DOHH2 (cell line): ENCODE measurements around the gene POP4.

Experiments
- H3F3A ChIP-seq: fragments of 200-600 bp; sonication (generic), shearing (Covaris generic); 2 replicates; pipeline ENCODE4 v1.6.0; 2016; ENCODE audit warnings: antibody characterized with exemption, mild to moderate bottlenecking; ENCODE audit not compliant: control insufficient read depth, insufficient read depth
- H3K27ac ChIP-seq: fragments of 200-600 bp; sonication (generic); 2 replicates; pipeline ENCODE4 v1.5.1; 2014; ENCODE audit warnings: low read depth, mild to moderate bottlenecking, low read length, moderate library complexity
- H3K27me3 ChIP-seq: fragments of 200-600 bp; sonication (generic); 2 replicates; pipeline ENCODE4 v1.6.1; 2014; ENCODE audit warnings: mild to moderate bottlenecking, low read length, mixed read lengths; ENCODE audit not compliant: control insufficient read depth
- H3K36me3 ChIP-seq: fragments of 200-600 bp; sonication (generic); 2 replicates; pipeline ENCODE4 v1.6.1; 2014; ENCODE audit warnings: mild to moderate bottlenecking, low read length, moderate library complexity, mixed read lengths; ENCODE audit not compliant: control insufficient read depth
- H3K4me1 ChIP-seq: fragments of 200-600 bp; sonication (generic); 2 replicates; pipeline ENCODE4 v1.6.1; 2014; ENCODE audit warnings: mild to moderate bottlenecking, low read length, mixed read lengths; ENCODE audit not compliant: control insufficient read depth
- H3K4me2 ChIP-seq: fragments of 200-600 bp; sonication (generic); 2 replicates; pipeline ENCODE4 v1.6.0; 2014; ENCODE audit warnings: mild to moderate bottlenecking, low read length, moderate library complexity
- H3K4me3 ChIP-seq: fragments of 200-600 bp; sonication (generic); 2 replicates; pipeline ENCODE4 v1.5.1; 2014; ENCODE audit warnings: mild to moderate bottlenecking, low read length, mixed read lengths
- H3K79me2 ChIP-seq: fragments of 200-600 bp; sonication (generic); 2 replicates; pipeline ENCODE4 v1.6.1; 2014; ENCODE audit warnings: mild to moderate bottlenecking, low read length, mixed read lengths; ENCODE audit not compliant: control insufficient read depth
- H3K9me2 ChIP-seq: fragments of 200-600 bp; sonication (generic); replicated peaks from 2 replicates; pipeline ENCODE4 v1.6.1; 2014; ENCODE audit warnings: mild to moderate bottlenecking, low read length, mixed read lengths; ENCODE audit not compliant: control insufficient read depth
- H3K9me3 ChIP-seq: fragments of 200-600 bp; sonication (generic); 2 replicates; pipeline ENCODE4 v1.6.1; 2014; ENCODE audit warnings: antibody characterized with exemption, low read length, mixed read lengths; ENCODE audit not compliant: control insufficient read depth, insufficient read depth
- H4K20me1 ChIP-seq: fragments of 200-600 bp; sonication (generic); 2 replicates; pipeline ENCODE4 v1.6.0; 2014; ENCODE audit warnings: low read depth, mild to moderate bottlenecking, antibody characterized with exemption, low read length, moderate library complexity; ENCODE audit not compliant: control insufficient read depth, insufficient read depth
- EZH2phosphoT487 ChIP-seq: fragments of 200-600 bp; sonication (generic); IDR thresholded peaks from 2 replicates; pipeline ENCODE4 v1.6.1; 2017; ENCODE audit warnings: borderline replicate concordance, mild to moderate bottlenecking, antibody characterized with exemption, low read length, moderate library complexity, mixed read lengths
- TF ChIP-seq, protein P1 (sequence below): fragments of 200-600 bp; sonication (generic); IDR thresholded peaks from one replicate; pipeline ENCODE4 v1.5.1; 2014; ENCODE audit warnings: antibody characterized with exemption, mild to moderate bottlenecking, low read depth, low read length; ENCODE audit not compliant: poor library complexity, severe bottlenecking

The POP4 gene

DNA sequence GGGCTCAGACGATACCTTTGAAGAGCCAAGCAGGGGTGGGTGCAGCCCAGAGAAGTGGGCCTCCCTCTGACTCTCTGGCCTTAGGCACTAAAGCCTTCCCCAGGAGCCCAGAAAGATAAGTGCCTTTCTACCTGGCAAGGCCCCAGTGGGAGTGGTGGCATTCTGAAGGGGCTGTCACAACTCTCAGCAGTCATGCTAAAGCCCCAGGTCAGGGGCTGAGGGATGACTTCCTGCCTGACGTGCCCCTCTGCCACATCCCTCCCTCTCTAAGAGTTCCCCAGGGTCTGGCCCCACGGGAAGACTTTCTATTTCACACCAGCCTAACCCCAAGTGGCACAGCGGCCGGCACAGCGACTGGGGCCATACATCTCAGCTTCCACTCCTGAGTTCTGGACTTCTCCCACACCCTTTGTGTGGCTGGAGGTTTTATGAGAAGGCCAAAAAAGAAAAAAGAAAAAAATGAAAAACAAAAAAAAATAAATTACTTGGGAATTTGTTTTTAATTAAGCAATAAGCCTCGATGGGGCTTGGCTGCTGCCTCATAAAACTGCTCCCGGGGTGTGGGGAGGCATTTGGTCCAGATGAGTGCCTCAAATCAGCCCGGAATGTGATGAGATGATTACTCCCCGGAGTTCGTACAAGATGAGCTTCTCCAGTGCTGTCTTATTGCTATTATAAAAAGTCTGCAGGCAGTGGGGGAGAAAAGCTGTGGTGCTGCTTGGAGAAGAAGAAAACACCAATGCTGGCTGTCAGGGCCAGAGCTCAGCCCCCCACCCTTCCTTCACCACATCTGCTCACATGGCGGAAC lies 30.7 kb downstream of the POP4 start:
- no peak overlapping the region for H3K4me3 ChIP-seq
- H3K36me3 ChIP-seq, result no peaks in the 10 kb centered on the region
- H3K79me2 ChIP-seq, result no peaks in the 10 kb centered on the region
- no peak overlapping the region for H3K4me2 ChIP-seq
- no peaks in the 10 kb centered on the region for H3F3A ChIP-seq
- no peak for TF ChIP-seq EZH2phosphoT487
- TF ChIP-seq, protein P1, sequence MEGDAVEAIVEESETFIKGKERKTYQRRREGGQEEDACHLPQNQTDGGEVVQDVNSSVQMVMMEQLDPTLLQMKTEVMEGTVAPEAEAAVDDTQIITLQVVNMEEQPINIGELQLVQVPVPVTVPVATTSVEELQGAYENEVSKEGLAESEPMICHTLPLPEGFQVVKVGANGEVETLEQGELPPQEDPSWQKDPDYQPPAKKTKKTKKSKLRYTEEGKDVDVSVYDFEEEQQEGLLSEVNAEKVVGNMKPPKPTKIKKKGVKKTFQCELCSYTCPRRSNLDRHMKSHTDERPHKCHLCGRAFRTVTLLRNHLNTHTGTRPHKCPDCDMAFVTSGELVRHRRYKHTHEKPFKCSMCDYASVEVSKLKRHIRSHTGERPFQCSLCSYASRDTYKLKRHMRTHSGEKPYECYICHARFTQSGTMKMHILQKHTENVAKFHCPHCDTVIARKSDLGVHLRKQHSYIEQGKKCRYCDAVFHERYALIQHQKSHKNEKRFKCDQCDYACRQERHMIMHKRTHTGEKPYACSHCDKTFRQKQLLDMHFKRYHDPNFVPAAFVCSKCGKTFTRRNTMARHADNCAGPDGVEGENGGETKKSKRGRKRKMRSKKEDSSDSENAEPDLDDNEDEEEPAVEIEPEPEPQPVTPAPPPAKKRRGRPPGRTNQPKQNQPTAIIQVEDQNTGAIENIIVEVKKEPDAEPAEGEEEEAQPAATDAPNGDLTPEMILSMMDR, result no peak
- H4K20me1 ChIP-seq, result no peaks in the 10 kb centered on the region
- H3K9me3 ChIP-seq, result no peaks in the 10 kb centered on the region
- no peak overlapping the region for H3K27ac ChIP-seq
- no peaks in the 10 kb centered on the region for H3K9me2 ChIP-seq
- no peaks in the 10 kb centered on the region for H3K27me3 ChIP-seq
- peaks cover 11% of the 10 kb centered on the region for H3K4me1 ChIP-seq

DNA sequence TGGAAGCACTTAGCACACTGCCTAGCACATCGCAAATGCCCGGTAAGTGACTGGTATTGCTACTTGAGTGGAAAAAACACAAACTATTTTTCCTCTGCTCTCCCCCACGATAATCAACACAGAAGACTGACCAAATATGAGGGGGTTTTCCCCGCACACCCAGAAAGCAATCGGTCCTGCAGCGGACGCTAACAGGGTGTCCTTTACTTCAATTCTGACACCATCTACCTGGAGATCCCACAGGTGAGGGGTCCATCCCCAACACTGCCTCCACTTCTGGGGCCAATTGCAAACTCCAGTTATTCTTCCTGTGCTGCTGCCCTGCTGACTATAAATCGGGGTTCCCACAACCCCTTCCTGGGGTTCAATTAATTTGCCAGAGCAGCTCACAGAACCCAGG lies 33.0 kb downstream of the POP4 start:
- TF ChIP-seq EZH2phosphoT487, result no peak
- TF ChIP-seq, protein P1, result no peak
- Histone ChIP-seq H4K20me1 (no peaks in the 10 kb centered on the region), H3K27me3 (0 out of 2 replicates have a peak, but pooled peaks cover 3% of the 10 kb centered on the region), H3K79me2 (no peaks in the 10 kb centered on the region), H3K36me3 (no peaks in the 10 kb centered on the region), H3K27ac (no peak overlapping the region), H3K4me1 (no peaks in the 10 kb centered on the region), H3K9me3 (no peaks in the 10 kb centered on the region), H3K4me2 (no peak overlapping the region), H3K9me2 (no peaks in the 10 kb centered on the region), H3F3A (no peaks in the 10 kb centered on the region), H3K4me3 (no peak overlapping the region)

DNA sequence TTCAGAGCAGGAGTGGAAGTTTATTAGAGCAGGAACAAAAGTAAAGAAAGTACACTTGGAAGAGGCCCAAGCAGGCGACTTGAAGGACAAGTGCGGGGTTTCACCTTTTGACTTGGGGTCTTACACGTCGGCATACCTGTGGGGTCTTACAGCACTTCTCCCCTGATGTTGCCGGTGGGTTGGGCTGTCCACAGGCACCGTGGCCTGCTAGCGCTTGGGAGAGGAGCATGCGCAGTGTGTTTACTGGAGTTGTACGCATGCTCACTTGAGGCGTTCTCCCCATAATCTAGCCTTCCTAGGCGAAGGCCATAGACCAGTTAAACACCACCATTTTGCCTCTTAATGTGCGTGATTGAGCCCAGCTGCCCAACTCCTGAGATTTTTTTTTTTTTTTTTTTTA lies 34.1 kb downstream of the POP4 start:
- no peaks in the 10 kb centered on the region for H4K20me1 ChIP-seq
- 0 out of 2 replicates have a peak, but pooled peaks cover 3% of the 10 kb centered on the region for H3K27me3 ChIP-seq
- no peaks in the 10 kb centered on the region for H3K4me1 ChIP-seq
- no peak for TF ChIP-seq EZH2phosphoT487
- TF ChIP-seq, protein P1, result no peak
- H3K79me2 ChIP-seq, result no peaks in the 10 kb centered on the region
- no peaks in the 10 kb centered on the region for H3F3A ChIP-seq
- no peak overlapping the region for H3K27ac ChIP-seq
- H3K9me2 ChIP-seq, result no peaks in the 10 kb centered on the region
- H3K4me2 ChIP-seq, result no peak overlapping the region
- H3K9me3 ChIP-seq, result no peaks in the 10 kb centered on the region
- no peaks in the 10 kb centered on the region for H3K36me3 ChIP-seq
- H3K4me3 ChIP-seq, result no peak overlapping the region
